ENCODE results near the gene UTS2. TPM values are rescaled to one million over a fixed set of nuclear protein-coding genes. Genes with fewer than 3 reads are reported as not detected.

UTS2 gene
- total and polyA plus RNA-seq, 2 of the 13 experiments (the other 11 are each of a cell fraction or from before 2014, with no cell fraction given) = not detected

GRCh38 chr1:7813677-7814373, 39.0 kb downstream of the UTS2 start:
- POLR2A ChIA-PET = no interaction called here
- no peak for TF ChIP-seq ZNF749 (CRISPR knock-in tag; IDR thresholded peaks at IDR 0.05; ENCODE audit: borderline replicate concordance)
- no peak for TF ChIP-seq MTA3 (CRISPR knock-in tag; IDR thresholded peaks at IDR 0.05)
- no peak for TF ChIP-seq ZNF512B (CRISPR knock-in tag; IDR thresholded peaks at IDR 0.05; ENCODE audit: borderline replicate concordance)
- no peak for TF ChIP-seq UBTF (CRISPR knock-in tag; IDR thresholded peaks at IDR 0.05)
- no peak for TF ChIP-seq IRF9 (CRISPR knock-in tag; IDR thresholded peaks at IDR 0.05; ENCODE audit: borderline replicate concordance)
- no peak for TF ChIP-seq ETV5 (CRISPR knock-in tag; IDR thresholded peaks at IDR 0.05; ENCODE audit: borderline replicate concordance)
- no peak for TF ChIP-seq RAD21 (CRISPR knock-in tag; IDR thresholded peaks at IDR 0.05)
- TF ChIP-seq THRA (CRISPR knock-in tag; IDR thresholded peaks at IDR 0.05; ENCODE audit: borderline replicate concordance) = no peak
- no peak for TF ChIP-seq NFKBIZ (CRISPR knock-in tag; IDR thresholded peaks at IDR 0.05)
- no peak for TF ChIP-seq MED1 (CRISPR knock-in tag; IDR thresholded peaks at IDR 0.05)
- TF ChIP-seq ZNF558 (CRISPR knock-in tag; IDR thresholded peaks at IDR 0.05; ENCODE audit: borderline replicate concordance) = no peak
- no peak for TF ChIP-seq ZNF782 (CRISPR knock-in tag; IDR thresholded peaks at IDR 0.05; ENCODE audit: borderline replicate concordance)
- no peak for TF ChIP-seq RFX5 (IDR thresholded peaks at IDR 0.05; ENCODE audit: low read depth, low read length)
- TF ChIP-seq SMAD1 (CRISPR knock-in tag; IDR thresholded peaks at IDR 0.05; ENCODE audit: borderline replicate concordance, low read depth) = no peak
- no peak for TF ChIP-seq SMYD3 (CRISPR knock-in tag; IDR thresholded peaks at IDR 0.05)

More at GRCh38 chr1:7813677-7814373, 39.0 kb downstream of the UTS2 start:
- WGBS (ENCODE audit: low lambda C conversion rate) = 68% methylated on average over 3 of the region's 3 CpGs
- H3K4me2 ChIP-seq (ENCODE audit: low read depth, low read length) = no peak overlapping the region
- H3K4me1 ChIP-seq (ENCODE audit: insufficient read depth, low read length) = no peaks in the 10 kb centered on the region
- BruUV-seq (replicated peaks) = no TSS peak
- DNase-seq (ENCODE audit: low spot score) (no peak), ATAC-seq (no peak), FAIRE-seq (no peak)
- in situ Hi-C loops (cut with HindIII; ENCODE audit: extremely low pct_ligation_motif_present, low pct_unique_long_range_greater_than_20kb) (no loop called here), intact Hi-C loops (cut with micrococcal nuclease; ENCODE audit: unreplicated experiment) (no loop called here)
- H3K36me3 ChIP-seq (replicated peaks in 1 of 2; ENCODE audit: control insufficient read depth in 1 of 2, insufficient read depth in 2 of 2, low read length in 2 of 2) = peaks cover 2 to 16% of the 10 kb centered on the region in 2 experiments; a peak in 3 of 5 replicates
- H3K9me3 ChIP-seq (ENCODE audit: low read length) = peaks cover 15% of the 10 kb centered on the region
- H3K4me3 ChIP-seq (replicated peaks in 1 of 3; ENCODE audit: insufficient read depth in 1 of 3, low read depth in 2 of 3, low read length in 3 of 3) = no peak overlapping the region
- H3K79me2 ChIP-seq (ENCODE audit: insufficient read depth, low read length) = no peaks in the 10 kb centered on the region
- H3K9ac ChIP-seq (ENCODE audit: insufficient read depth, low read depth, low read length) = no peak overlapping the region
- no peak overlapping the region for H3K27ac ChIP-seq (ENCODE audit: extremely low read length, insufficient read depth, low read length)
- no peaks in the 10 kb centered on the region for H4K20me1 ChIP-seq (ENCODE audit: insufficient read depth, low read length)
- H3K27me3 ChIP-seq (ENCODE audit: control insufficient read depth in 1 of 2, insufficient read depth in 2 of 2, low read length in 2 of 2) = no peaks in the 10 kb centered on the region
- no peak overlapping the region for H2AFZ ChIP-seq (ENCODE audit: low read length)
- CTCF ChIA-PET (ENCODE audit: low intra/inter-chr PET ratio, low total read pairs) = no interaction called here

Measured in HepG2 (cell line).